Tibial nerve (tissue), 3 donors: ENCODE data around the gene IL6.

ENCODE experiments used
- POLR2A ChIP-seq, 2 donors: fragments of 450-650 bp; IDR thresholded peaks; one replicate each; pipeline ENCODE4 v1.6.1; 2017; ENCODE audit warnings: antibody characterized with exemption in 2 of 2, mild to moderate bottlenecking in 2 of 2, moderate library complexity in 2 of 2
- TF ChIP-seq, protein P1 (sequence below), 5 experiments: fragments of 200-600 bp in 3 of 5; fragments of 450-650 bp in 2 of 5; sonication (generic) in 3 of 5; IDR thresholded peaks; one replicate each; pipeline ENCODE4 v1.5.1; 2016 to 2019; ENCODE audit warnings: antibody characterized with exemption in 5 of 5, mild to moderate bottlenecking in 3 of 5, moderate library complexity in 2 of 5

DNA sequence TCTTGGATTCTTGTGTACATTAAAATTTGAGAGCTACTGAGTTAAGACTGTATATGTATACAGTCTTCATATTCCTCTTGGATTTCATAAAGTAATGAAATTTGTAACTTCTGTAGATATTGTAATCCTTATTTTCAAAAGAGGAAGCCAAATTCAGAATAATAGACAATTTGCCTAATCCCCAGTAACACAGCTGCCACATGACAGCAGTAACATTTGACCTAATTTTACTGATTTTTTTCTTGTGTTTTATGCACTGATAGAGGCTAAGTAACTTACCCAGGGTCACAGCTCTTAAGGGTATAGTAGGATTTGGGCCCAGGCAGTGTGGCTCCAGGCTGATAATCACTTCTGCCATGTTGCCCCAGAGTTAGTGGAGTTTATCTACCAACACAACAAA lies 40.4 kb upstream of the IL6 start:
- no peak for TF ChIP-seq POLR2A (IDR thresholded peaks at IDR 0.05)
- TF ChIP-seq, protein P1, sequence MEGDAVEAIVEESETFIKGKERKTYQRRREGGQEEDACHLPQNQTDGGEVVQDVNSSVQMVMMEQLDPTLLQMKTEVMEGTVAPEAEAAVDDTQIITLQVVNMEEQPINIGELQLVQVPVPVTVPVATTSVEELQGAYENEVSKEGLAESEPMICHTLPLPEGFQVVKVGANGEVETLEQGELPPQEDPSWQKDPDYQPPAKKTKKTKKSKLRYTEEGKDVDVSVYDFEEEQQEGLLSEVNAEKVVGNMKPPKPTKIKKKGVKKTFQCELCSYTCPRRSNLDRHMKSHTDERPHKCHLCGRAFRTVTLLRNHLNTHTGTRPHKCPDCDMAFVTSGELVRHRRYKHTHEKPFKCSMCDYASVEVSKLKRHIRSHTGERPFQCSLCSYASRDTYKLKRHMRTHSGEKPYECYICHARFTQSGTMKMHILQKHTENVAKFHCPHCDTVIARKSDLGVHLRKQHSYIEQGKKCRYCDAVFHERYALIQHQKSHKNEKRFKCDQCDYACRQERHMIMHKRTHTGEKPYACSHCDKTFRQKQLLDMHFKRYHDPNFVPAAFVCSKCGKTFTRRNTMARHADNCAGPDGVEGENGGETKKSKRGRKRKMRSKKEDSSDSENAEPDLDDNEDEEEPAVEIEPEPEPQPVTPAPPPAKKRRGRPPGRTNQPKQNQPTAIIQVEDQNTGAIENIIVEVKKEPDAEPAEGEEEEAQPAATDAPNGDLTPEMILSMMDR (IDR thresholded peaks at IDR 0.05), result no peak
